ENCODE measurements around the gene AXDND1.
A peak's percentile ranks its signal among the peaks of the same experiment; 100 is the strongest.

Gene AXDND1

GRCh38 chr1:179365342-179366092 lies at the start of gene AXDND1:
Gene AXDND1 (plus strand): TSS chr1:179365971. CDS start chr1:179366510, 539 bp downstream.
- Mint-ChIP-seq H3K36me3 (ENCODE audit: low read depth) (no peaks in the 10 kb centered on the region), H3K27me3 (ENCODE audit: low read depth, poor library complexity) (peaks cover 3% of the 10 kb centered on the region), H3K27ac (peak within 1 kb of the TSS; percentile 100), H3K4me3 (peak within 1 kb of the TSS; percentile 95), H3K4me1 (peaks cover 14% of the 10 kb centered on the region), H3K9me3 (no peaks in the 10 kb centered on the region)
- DNase-seq = peak; percentile 80
- no peak for TF ChIP-seq CTCF (IDR thresholded peaks at IDR 0.05)

- Mint-ChIP-seq H3K27ac (no peak overlapping the region), H3K9me3 (peaks cover 11% of the 10 kb centered on the region), H3K36me3 (ENCODE audit: low read depth) (peaks cover 64% of the 10 kb centered on the region), H3K4me3 (no peak overlapping the region), H3K4me1 (no peaks in the 10 kb centered on the region), H3K27me3 (ENCODE audit: low read depth, poor library complexity) (no peaks in the 10 kb centered on the region)
- no peak for DNase-seq
- TF ChIP-seq CTCF (IDR thresholded peaks at IDR 0.05) = no peak
These were observed 47.3 kb upstream of the AXDND1 start for GRCh38 chr1:179318491-179318890.

GRCh38 chr1:179321533-179322216 lies 44.1 kb upstream of the AXDND1 start:
- Mint-ChIP-seq H3K36me3 (ENCODE audit: low read depth) (peaks cover 55% of the 10 kb centered on the region), H3K27me3 (ENCODE audit: low read depth, poor library complexity) (no peaks in the 10 kb centered on the region), H3K4me1 (no peaks in the 10 kb centered on the region), H3K4me3 (no peak overlapping the region), H3K27ac (no peak overlapping the region), H3K9me3 (peaks cover 11% of the 10 kb centered on the region)
- TF ChIP-seq CTCF (IDR thresholded peaks at IDR 0.05) = no peak
- DNase-seq = no peak

GRCh38 chr1:179322557-179322956 lies 43.2 kb upstream of the AXDND1 start:
- Mint-ChIP-seq H3K27ac (peak overlapping the region; percentile 80), H3K4me1 (no peaks in the 10 kb centered on the region)

GRCh38 chr1:179323436-179323835 lies 42.3 kb upstream of the AXDND1 start:
- H3K9me3 Mint-ChIP-seq = peaks cover 13% of the 10 kb centered on the region
- H3K36me3 Mint-ChIP-seq (ENCODE audit: low read depth) = peaks cover 65% of the 10 kb centered on the region
- H3K27ac Mint-ChIP-seq = peak overlapping the region; percentile 53
- DNase-seq = no peak
- no peak overlapping the region for H3K4me3 Mint-ChIP-seq
- H3K27me3 Mint-ChIP-seq (ENCODE audit: low read depth, poor library complexity) = no peaks in the 10 kb centered on the region
- TF ChIP-seq CTCF (IDR thresholded peaks at IDR 0.05) = no peak
- no peaks in the 10 kb centered on the region for H3K4me1 Mint-ChIP-seq

More at GRCh38 chr1:179322557-179322956, 43.2 kb upstream of the AXDND1 start:
- H3K36me3 Mint-ChIP-seq (ENCODE audit: low read depth) = peaks cover 61% of the 10 kb centered on the region
- no peaks in the 10 kb centered on the region for H3K27me3 Mint-ChIP-seq (ENCODE audit: low read depth, poor library complexity)
- DNase-seq = no peak
- TF ChIP-seq CTCF (IDR thresholded peaks at IDR 0.05) = no peak
- no peak overlapping the region for H3K4me3 Mint-ChIP-seq
- peaks cover 11% of the 10 kb centered on the region for H3K9me3 Mint-ChIP-seq
